HEK293 (cell line): ENCODE data around the gene PLEKHA6.

Experiments
- CTCF ChIA-PET: fragments of 350-600 bp; formaldehyde crosslinking; extraction: SDS; loops from one replicate; lab custom pipeline; 2021; ENCODE audit warnings: antibody characterized with exemption; lab: Yijun Ruan, JAX
- POLR2A ChIA-PET: fragments of 300-600 bp; formaldehyde crosslinking; extraction: SDS; loops from one replicate; lab custom pipeline; 2020; ENCODE audit warnings: antibody characterized with exemption, inconsistent platforms; lab: Yijun Ruan, JAX
- H3K27ac ChIP-seq: fragments of 200-500 bp; sonication (Bioruptor generic); 2 replicates; pipeline ENCODE4 v1.5.1; 2014; ENCODE audit warnings: low read depth, low read length, control low read depth, inconsistent platforms; ENCODE audit errors: extremely low read depth
- H3K36me3 ChIP-seq, 2 experiments: fragments of 200-500 bp in 1 of 2; sonication (Bioruptor generic) in 1 of 2; 1 replicate in 1 of 2; 2 replicates in 1 of 2; pipeline ENCODE4 v1.5.1; 2014 to 2017; ENCODE audit warnings: inconsistent platforms in 2 of 2, low read length in 2 of 2; ENCODE audit not compliant: control insufficient read depth in 2 of 2, insufficient read depth in 1 of 2
- H3K4me1 ChIP-seq: fragments of 200-500 bp; sonication (Bioruptor generic); 2 replicates; pipeline ENCODE4 v1.5.1; 2014; ENCODE audit warnings: mild to moderate bottlenecking, low read length, inconsistent platforms; ENCODE audit not compliant: control insufficient read depth, insufficient read depth
- H3K4me3 ChIP-seq: 2 replicates; pipeline ENCODE4 v1.5.1; 2011; ENCODE audit warnings: low read depth, mild to moderate bottlenecking, control low read depth, low read length, moderate library complexity
- H3K9me3 ChIP-seq: fragments of 200-500 bp; sonication (Bioruptor generic); 2 replicates; pipeline ENCODE4 v1.5.1; 2014; ENCODE audit warnings: low read depth, low read length, inconsistent platforms; ENCODE audit not compliant: control insufficient read depth, insufficient read depth
- EGR2 ChIP-seq: fragments of 450-650 bp; formaldehyde crosslinking; IDR thresholded peaks from 2 replicates; pipeline ENCODE4 v1.5.1; 2016; ENCODE audit warnings: low read depth, missing biosample characterization, missing genetic modification characterization
- GLI2 ChIP-seq: fragments of 450-650 bp; formaldehyde crosslinking; IDR thresholded peaks from 2 replicates; pipeline ENCODE4; 2017; ENCODE audit warnings: missing biosample characterization, missing genetic modification characterization, low read depth, borderline replicate concordance
- KLF10 ChIP-seq: fragments of 450-650 bp; IDR thresholded peaks from 2 replicates; pipeline ENCODE4 v1.5.1; 2018; ENCODE audit warnings: missing biosample characterization, mild to moderate bottlenecking, missing genetic modification characterization
- PRDM10 ChIP-seq: fragments of 450-650 bp; formaldehyde crosslinking; IDR thresholded peaks from 2 replicates; pipeline ENCODE4 v1.5.1; 2016; ENCODE audit warnings: missing biosample characterization, missing genetic modification characterization
- SCRT1 ChIP-seq: fragments of 450-650 bp; formaldehyde crosslinking; IDR thresholded peaks from 2 replicates; pipeline ENCODE4 v1.5.1; 2016; ENCODE audit warnings: missing biosample characterization, missing genetic modification characterization, borderline replicate concordance
- SP3 ChIP-seq: fragments of 450-650 bp; formaldehyde crosslinking; IDR thresholded peaks from 2 replicates; pipeline ENCODE4 v1.5.1; 2016; ENCODE audit warnings: missing biosample characterization, missing genetic modification characterization
- ZNF140 ChIP-seq: fragments of 450-650 bp; formaldehyde crosslinking; IDR thresholded peaks from 2 replicates; pipeline ENCODE4 v1.5.1; 2016; ENCODE audit warnings: missing biosample characterization, missing genetic modification characterization
- ZNF148 ChIP-seq: fragments of 450-650 bp; formaldehyde crosslinking; IDR thresholded peaks from 2 replicates; pipeline ENCODE4 v1.5.0; 2017; ENCODE audit warnings: missing biosample characterization, missing genetic modification characterization, borderline replicate concordance
- ZNF2 ChIP-seq: fragments of 450-650 bp; formaldehyde crosslinking; IDR thresholded peaks from 2 replicates; pipeline ENCODE4 v1.5.1; 2016; ENCODE audit warnings: missing biosample characterization, missing genetic modification characterization
- ZNF366 ChIP-seq: fragments of 450-650 bp; formaldehyde crosslinking; conservative IDR thresholded peaks from 2 replicates; pipeline ENCODE4 v1.5.1; 2016; ENCODE audit warnings: missing biosample characterization, missing genetic modification characterization
- ZNF501 ChIP-seq: fragments of 450-650 bp; formaldehyde crosslinking; IDR thresholded peaks from 2 replicates; pipeline ENCODE4 v1.5.1; 2016; ENCODE audit warnings: missing biosample characterization, missing genetic modification characterization
- ZNF518A ChIP-seq: fragments of 450-650 bp; formaldehyde crosslinking; conservative IDR thresholded peaks from 2 replicates; pipeline ENCODE4 v1.5.1; 2016; ENCODE audit warnings: low read depth, missing biosample characterization, missing genetic modification characterization
- ZNF629 ChIP-seq: fragments of 450-650 bp; formaldehyde crosslinking; IDR thresholded peaks from 2 replicates; pipeline ENCODE4 v1.5.1; 2017; ENCODE audit warnings: missing biosample characterization, missing genetic modification characterization
- ZNF785 ChIP-seq: fragments of 450-650 bp; formaldehyde crosslinking; IDR thresholded peaks from 2 replicates; pipeline ENCODE4 v1.5.1; 2016; ENCODE audit warnings: missing biosample characterization, missing genetic modification characterization

Gene PLEKHA6

GRCh38 chr1:204288021-204288588, 71.6 kb downstream of the PLEKHA6 start (continued):
- no peak for TF ChIP-seq ZNF629 (tag by site-specific recombination)
- peak; percentile 55; the same call in 1 of the 2 replicates for TF ChIP-seq SCRT1
- TF ChIP-seq ZNF785 (tag by site-specific recombination): no peak
- TF ChIP-seq ZNF2 (tag by site-specific recombination): peak; percentile 33; the same call in 1 of the 2 replicates
- TF ChIP-seq ZNF518A (tag by site-specific recombination): no peak; the same call in 1 of the 2 replicates
- TF ChIP-seq PRDM10 (tag by site-specific recombination): peak; percentile 57; the same call in 1 of the 2 replicates
- TF ChIP-seq EGR2: peak; percentile 51; the same call in 1 of the 2 replicates
- TF ChIP-seq KLF10 (tag by site-specific recombination): 0 out of 2 replicates have a peak, but pooled peaks have one; percentile 49
- no peak for TF ChIP-seq GLI2 (tag by site-specific recombination)
- TF ChIP-seq ZNF140: no peak
- peak; percentile 57; the same call in 1 of the 2 replicates for TF ChIP-seq ZNF366
- peak; percentile 66 for TF ChIP-seq SP3 (tag by site-specific recombination)

GRCh38 chr1:204287466-204287891, 72.2 kb downstream of the PLEKHA6 start:
- ChIA-PET POLR2A (interaction anchor here (0.6 kb wide), 1 partner anchor 71 kb away, joined by 3 read pairs; no protein-coding TSS in a partner anchor), CTCF (interaction anchor here (0.7 to 1.2 kb wide), 2 partner anchors 9 to 115 kb away, joined by 3 to 4 read pairs; no protein-coding TSS in a partner anchor)
- Histone ChIP-seq H3K4me3 (no peak overlapping the region), H3K27ac (no peak overlapping the region), H3K36me3 (no peaks in the 10 kb centered on the region), H3K9me3 (no peaks in the 10 kb centered on the region), H3K4me1 (peaks cover 12% of the 10 kb centered on the region)
- no peak for TF ChIP-seq ZNF501 (tag by site-specific recombination)
- peak; percentile 67 for TF ChIP-seq PRDM10 (tag by site-specific recombination)
- TF ChIP-seq ZNF148 (tag by site-specific recombination): no peak
